GM19099 (cell line): ENCODE results near the gene KLF6.

Experiments
- POLR2A ChIP-seq: IDR thresholded peaks from 3 replicates; pipeline ENCODE4 v1.6.1; 2011; ENCODE audit warnings: low read depth; ENCODE audit not compliant: insufficient read length; ENCODE audit errors: extremely low read depth

The KLF6 gene

GRCh38 chr10:3774814-3775695 is 10.0 kb downstream of the KLF6 start:
- TF ChIP-seq POLR2A, result no peak

- TF ChIP-seq POLR2A, result no peak
Observed at GRCh38 chr10:3774018-3774813, 10.8 kb downstream of the KLF6 start.

DNA sequence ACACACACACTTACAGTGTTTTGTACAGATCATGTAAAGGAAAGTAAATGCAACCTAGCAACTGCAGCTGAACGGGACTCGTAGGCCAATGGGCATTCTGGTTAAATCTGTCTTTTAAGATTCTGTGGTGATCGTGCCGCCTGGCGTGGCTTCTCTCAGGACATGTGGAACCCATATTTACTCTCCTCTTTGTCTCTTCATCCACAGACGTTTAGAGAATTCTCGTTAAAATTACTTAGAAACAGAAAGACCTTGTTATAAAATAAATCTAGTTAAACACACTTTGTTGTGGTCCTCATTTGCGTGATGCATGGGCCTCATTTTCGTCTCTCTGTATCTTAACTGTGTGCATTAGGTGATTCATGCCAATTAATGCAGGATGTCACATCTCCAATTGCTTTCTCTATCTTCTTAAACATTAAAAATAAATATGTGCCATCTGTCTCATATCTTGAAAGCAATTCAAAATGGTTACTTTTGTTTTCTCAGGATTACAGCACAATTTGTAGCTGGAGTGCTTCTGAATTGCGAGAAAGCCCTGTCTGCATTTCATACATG is 11.5 kb downstream of the KLF6 start:
- no peak for TF ChIP-seq POLR2A

DNA sequence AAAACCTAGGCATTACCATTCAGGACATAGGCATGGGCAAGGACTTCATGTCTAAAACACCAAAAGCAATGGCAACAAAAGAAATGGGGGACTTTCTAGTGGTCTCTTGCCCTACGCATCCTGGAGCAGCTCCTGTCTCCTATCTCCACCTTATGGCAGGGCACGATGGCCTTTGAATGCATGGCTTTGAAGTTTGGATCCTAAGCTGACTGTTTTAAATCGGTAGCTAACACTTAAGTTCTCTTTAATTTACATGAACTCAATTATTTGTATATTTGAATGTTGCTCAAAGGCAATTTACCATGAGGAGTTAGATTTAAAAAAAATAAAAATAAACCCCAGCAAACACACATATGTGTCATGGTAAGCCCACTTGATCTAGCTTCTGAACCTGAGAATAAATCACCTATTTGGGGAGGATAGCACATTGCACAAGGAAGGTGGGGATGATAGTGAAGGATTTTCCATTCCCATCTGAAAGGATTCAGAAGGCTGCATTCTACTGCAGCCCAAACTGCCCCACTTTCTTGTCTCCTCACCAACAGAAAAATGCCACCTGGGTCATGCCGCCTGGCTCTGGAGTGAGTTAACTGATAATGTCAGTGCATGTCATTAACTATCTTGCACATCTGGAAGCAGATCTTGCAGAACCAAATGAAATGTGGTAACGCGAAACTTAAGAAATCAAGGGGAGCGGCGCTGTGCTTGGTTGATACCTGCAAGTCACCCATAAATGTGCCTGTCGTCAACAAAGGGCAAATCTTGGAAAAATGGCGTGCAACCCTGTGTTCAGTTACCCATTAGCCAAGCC is 12.4 kb downstream of the KLF6 start:
- TF ChIP-seq POLR2A, result no peak

DNA sequence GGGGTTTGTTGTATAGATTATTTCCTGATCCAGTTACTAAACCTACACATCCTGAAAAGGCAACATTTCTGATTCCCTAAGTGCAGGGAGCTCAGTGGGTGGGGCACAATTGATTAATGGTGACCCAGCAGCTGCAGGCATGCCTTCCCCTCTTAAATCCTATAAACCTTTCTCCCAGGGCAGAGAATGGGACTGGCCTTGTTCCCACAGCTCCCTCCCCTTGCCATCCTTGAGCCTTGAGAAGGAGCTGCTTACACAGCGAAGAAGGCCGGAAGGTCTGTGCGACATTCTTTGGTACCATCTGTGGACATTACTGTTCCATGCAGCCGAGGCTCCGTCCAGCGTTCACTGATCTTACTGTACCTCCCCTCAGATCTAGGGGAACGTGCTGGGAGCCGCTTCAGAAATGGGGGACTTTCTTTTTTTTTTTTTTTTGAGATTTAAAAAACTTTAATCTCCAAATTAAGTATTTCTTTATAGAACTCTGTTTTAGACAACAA is 14.3 kb downstream of the KLF6 start:
- no peak for TF ChIP-seq POLR2A

GRCh38 chr10:3769556-3769955 is 15.5 kb downstream of the KLF6 start:
- no peak for TF ChIP-seq POLR2A

GRCh38 chr10:3766046-3766756 is 18.8 kb downstream of the KLF6 start:
- no peak for TF ChIP-seq POLR2A

GRCh38 chr10:3765146-3765545 is 19.9 kb downstream of the KLF6 start:
- no peak for TF ChIP-seq POLR2A

GRCh38 chr10:3764626-3765112 is 20.3 kb downstream of the KLF6 start:
- no peak for TF ChIP-seq POLR2A

GRCh38 chr10:3763852-3764625 is 21.0 kb downstream of the KLF6 start:
- no peak for TF ChIP-seq POLR2A

GRCh38 chr10:3763035-3763456 is 22.0 kb downstream of the KLF6 start:
- TF ChIP-seq POLR2A, result no peak

GRCh38 chr10:3762309-3762708 is 22.7 kb downstream of the KLF6 start:
- no peak for TF ChIP-seq POLR2A

- no peak for TF ChIP-seq POLR2A
Observed at GRCh38 chr10:3761904-3762303, 23.1 kb downstream of the KLF6 start.

GRCh38 chr10:3761021-3761686 is 23.9 kb downstream of the KLF6 start:
- TF ChIP-seq POLR2A, result no peak
